ENCODE results near the gene CPNE6.

Gene CPNE6

DNA sequence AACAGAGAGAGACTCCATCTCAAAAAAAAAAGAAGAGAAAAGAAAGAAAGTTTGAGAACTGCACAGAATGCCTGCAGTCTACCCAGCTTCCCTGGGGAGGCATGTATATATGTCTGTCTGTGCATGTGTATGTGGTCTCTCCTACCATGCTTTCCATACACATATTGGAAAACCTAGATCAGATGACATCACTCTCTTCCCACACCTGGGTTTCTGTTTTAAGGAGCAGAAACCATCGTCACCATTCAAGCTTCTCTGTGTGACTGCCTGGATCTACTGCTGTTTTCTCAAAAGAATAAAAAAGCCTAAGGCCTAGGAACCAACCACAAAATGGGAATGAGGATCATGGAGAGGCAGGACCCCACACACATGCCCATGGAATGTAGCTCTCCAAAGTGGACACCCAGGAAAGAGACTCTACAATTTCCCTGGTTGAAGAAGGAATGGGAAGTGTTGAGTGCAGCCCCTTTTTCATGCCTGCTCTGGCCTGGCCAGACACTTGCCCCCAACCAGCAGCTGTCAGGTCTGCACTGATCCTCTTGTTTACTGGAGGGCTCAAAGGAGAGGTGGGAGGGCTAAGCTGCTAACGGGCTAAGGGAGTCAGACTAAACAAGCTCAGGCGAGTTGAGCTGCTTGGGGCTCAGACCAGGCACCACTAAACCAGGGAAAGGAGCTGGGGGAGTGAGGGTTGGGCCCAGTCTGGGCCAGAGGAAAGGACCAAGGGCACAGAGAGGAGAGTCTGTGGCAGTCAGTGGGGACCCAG is 15.0 kb downstream of the CPNE6 start:
- no peak for DNase-seq (ENCODE audit: low read depth in 2 of 2)

DNA sequence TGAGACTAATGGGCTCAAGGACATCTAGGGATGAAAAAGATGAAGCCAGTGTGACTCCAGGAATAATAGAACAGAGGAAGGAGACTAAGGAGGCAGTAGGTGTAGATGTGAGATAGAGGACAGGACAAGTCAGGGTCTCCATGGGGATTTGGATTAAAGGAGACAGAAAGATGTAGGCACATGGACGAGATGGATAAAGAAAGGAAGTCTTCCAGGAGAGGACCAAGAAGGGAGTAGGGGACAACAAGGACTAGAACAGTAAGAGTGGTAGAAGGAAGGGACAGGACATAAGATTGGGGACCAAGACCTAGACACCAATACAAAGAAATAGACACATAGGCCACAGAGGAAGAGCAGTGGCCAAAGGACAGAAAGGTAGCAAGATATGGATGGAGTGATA is 15.6 kb downstream of the CPNE6 start:
- DNase-seq (ENCODE audit: low read depth in 2 of 2): no peak

DNA sequence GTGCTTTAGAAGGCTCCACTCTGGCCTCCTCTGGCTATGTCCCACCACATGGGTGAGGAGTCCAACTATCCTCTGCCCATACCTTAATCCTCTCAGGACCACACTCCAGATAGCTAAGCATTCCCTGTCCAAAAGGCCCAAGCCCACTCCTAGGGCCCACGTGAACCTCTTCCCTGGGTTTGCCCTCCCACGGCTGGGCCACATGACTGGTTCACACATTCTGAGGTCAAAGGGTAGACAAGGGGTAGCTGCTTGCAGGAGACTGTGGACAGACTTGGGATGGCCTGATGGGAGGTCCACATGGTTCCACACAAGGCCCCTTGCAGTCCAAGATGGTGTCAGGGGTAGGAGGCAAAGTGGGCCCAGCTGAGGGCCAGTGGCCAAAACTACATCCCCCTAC is 16.7 kb downstream of the CPNE6 start:
- DNase-seq (ENCODE audit: low read depth in 2 of 2): no peak

DNA sequence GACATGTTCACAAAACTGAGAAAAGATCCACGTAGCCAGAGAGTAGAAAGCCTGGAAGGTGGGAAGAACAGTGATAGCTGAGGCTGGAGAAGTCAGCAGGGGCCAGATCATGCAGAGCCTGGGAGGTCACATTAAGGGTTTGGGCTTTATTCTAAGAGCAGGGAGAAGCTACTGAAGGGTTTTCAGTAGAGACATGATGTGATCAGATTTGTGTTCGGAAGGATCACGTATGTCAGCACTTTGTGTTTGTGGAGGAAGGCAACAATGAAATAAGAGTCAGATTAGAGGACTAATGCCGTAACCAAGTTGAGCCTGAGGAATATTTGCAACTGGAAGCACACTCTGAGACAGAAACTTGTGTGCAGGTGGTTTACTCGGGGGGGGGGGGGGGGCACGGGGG is 18.5 kb downstream of the CPNE6 start:
- no peak for DNase-seq (ENCODE audit: low read depth in 2 of 2)

DNA sequence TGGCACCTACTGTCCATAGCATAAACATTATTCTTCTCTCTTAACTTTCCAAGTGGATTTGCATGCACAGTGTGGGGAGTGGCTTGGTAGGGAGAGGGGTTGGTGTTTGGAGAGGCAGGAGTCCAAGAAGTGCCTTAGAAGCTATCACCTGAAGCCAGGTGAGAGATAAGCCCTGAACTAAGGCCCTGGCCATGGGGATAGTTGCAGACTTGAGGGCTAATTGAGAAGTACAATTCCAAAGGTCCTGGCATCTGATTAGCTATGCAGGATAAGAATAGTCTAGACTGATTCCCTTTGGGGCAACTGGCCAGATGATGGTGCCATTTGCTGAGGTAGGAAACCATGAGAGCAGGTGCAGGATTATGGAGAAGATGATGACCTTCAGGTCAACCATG is 20.7 kb downstream of the CPNE6 start:
- no peak for DNase-seq (ENCODE audit: low read depth in 2 of 2)

DNA sequence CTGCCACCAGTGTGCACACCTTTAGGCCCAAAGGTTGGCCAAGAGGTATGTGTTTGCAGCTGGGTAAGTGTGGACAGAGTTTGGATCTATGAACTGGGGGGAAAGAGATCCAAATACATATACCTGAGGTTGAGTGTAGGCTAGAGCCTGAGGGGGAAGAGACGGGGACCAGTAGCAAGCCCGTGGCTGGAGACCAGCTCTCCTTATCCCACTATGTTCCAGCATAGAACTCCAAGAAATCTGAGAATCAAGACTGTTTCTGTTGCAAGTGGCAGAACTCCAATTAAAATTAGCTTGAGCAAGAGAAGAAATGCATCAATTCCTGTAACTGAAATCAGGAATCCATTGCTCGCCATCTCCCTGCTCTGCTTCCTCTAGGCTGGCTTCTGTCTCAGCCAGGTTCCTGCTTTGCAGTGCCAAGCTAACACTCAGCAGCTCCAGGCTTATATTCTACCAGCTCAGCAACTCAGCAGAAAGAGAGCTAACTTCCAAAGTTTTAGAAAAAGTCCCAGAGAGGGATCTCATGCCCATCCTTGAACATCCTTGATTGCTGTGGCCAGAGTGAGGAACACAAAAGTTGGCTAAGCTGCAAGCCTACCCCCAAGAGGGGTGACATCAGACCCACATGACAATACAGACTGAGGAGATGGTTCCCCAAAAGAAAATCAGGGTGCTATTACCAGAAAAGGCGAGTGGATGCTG is 21.3 kb downstream of the CPNE6 start:
- no peak for DNase-seq (ENCODE audit: low read depth in 2 of 2)

DNA sequence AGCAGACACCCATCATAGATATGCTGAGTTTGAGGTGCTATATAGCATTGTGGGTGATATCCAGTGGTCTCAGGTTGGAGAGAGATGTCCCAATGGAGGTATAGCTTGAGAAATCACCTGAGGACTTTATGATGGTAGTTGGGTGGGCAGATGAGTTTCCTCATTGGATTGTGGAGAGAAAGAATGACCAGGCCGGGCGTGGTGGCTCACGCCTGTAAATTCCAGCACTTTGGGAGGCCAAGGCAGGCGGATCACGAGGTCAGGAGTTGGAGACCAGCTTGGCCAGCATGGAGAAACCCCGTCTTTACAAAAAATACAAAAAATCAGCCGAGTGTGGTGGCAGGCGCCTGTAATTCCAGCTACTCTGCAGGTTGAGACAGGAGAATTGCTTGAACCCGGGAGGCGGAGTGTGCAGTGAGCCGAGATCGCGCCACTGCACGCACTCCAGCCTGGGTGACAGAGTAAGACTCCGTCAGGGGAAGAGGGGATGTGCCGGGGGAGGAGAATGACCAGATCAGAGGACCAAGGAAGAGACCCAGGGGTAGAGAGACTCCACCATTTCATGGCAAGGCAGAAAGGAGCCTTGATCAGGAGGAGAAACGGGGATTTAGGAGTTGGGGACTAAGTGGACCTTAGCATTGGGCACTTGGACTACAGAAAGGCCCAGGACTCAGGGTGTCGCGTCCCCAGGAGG is 22.0 kb downstream of the CPNE6 start:
- DNase-seq (ENCODE audit: low read depth in 2 of 2): no peak

DNA sequence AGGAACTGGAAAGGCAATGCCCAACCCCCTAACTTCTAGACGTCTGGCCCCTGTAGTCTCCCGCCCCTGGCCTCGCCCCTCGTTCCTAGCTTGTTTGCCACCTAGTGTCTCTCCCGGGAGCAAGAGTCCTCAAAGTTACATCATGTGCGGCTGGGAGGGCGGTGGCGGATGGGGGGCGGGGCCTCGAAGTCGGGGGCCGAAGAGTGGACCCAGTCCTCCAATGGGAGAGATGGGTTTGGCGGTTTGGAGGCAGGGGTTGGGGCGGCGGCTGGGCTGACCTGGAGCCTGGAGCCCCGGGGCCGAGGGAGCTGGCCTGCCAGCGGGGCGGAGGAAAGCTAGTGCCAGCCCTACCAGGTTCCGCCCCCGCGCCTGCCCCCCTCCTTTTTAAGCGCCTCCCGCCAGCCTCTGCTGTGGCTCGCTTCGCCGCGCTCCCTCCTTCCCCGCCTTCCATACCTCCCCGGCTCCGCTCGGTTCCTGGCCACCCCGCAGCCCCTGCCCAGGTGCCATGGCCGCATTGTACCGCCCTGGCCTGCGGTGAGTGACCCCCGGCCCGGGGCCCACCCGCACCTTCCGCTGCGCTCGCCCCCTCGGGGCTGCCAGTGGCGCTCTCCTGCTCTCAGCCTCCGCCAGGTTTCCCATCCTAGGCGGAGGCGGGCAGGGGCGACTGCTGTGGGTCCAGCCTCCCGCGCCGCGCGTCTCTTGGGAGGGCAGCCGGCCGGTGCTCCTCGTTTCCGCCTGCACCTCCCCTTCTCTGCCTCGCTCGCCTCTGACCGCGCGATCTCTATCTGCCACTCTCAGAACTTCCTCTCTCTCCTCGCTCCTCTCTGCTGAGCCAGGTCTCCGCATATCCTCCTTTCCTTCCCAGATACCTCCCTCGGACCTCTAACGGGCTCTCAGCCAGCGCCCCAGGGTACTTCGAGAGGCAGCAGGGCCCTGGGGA is 22.8 kb downstream of the CPNE6 start, which contains the start of gene PCK2:
Gene PCK2 (plus strand): TSS at position 411 of the 940 bp plus-strand sequence. CDS start 95 bp downstream, at position 506.
- peak; percentile 72 to 79 for DNase-seq (ENCODE audit: low read depth in 2 of 2)

DNA sequence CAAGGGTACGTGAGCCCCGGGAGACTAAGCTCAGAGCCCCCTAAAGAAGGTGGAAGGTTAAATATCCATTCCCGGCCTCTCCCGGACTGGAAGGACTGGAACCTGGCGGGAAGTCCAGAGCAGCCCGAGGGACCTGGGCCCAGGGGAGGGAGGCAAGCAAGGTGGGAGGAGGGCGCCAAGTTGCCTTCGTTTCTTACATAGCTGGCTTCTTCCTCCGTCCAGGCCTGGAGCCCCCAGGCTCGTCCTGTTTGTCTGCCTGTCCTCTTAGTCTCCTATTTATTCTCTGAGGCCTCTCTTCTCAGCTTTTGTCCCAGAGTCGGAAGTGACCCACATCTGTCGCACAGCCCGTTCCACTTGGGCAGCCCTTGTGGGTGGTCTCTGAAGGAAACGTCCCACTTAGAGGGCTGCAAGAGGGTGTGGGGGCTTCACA is 23.5 kb downstream of the CPNE6 start:
- DNase-seq (ENCODE audit: low read depth in 2 of 2): no peak

DNA sequence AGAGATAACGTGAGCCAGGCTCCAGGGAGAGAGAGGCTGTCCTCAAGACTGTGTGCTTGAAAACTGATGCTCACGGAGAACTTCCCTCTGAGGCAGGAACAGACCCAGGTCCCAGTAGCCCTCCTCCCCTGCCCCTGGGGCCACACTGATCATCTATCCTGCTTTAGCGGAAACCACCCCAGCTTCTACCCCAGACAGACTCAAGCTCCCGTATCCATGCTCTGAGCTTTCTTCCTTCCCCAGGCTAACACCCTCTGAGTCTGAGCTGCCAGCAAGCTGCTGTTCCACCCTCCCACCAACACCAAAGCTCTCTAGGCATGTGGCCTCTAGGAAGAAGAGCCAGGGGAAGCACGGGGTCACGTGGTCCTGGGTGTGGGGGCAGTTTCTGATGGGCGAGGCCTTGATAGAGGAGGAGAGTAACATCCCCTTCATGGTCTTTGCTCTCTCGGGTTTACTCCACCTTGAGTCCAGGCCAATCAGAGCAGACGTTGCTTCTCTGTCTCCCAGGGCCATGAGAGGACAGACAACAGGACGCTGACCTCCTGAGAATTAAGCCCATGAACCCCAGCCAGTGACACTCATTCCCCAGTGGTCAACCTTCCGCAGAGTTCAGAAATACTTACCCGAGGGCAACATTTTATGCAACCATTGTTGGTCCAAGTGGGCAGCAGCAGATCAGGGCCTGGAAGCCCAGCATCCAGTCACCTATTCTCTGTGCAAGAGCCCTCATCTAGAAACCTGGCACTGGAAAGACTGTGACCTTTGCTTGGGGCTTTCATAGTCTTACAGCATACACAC is 24.1 kb downstream of the CPNE6 start:
- peak; percentile 35 to 45 for DNase-seq (ENCODE audit: low read depth in 2 of 2)

DNA sequence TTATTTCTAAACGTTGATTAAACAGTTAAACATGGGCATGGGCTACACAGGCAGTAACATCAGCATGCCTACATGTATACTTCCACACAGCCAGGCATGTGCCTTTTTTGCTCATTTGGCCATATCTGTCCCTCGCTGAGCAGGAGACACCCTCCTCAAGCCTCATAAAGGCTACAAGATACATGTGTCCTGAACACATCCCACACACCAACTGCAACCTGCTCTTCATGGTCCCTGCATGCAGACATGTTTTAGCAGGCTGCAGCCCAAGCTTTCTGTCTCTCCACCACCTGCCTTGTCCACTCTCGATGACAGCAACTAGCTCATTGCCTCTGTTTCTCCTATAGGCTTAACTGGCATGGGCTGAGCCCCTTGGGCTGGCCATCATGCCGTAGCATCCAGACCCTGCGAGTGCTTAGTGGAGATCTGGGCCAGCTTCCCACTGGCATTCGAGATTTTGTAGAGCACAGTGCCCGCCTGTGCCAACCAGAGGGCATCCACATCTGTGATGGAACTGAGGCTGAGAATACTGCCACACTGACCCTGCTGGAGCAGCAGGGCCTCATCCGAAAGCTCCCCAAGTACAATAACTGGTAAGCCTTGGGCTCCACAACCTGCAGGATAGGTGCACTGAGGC is 25.3 kb downstream of the CPNE6 start:
- DNase-seq (ENCODE audit: low read depth in 2 of 2): no peak

DNA sequence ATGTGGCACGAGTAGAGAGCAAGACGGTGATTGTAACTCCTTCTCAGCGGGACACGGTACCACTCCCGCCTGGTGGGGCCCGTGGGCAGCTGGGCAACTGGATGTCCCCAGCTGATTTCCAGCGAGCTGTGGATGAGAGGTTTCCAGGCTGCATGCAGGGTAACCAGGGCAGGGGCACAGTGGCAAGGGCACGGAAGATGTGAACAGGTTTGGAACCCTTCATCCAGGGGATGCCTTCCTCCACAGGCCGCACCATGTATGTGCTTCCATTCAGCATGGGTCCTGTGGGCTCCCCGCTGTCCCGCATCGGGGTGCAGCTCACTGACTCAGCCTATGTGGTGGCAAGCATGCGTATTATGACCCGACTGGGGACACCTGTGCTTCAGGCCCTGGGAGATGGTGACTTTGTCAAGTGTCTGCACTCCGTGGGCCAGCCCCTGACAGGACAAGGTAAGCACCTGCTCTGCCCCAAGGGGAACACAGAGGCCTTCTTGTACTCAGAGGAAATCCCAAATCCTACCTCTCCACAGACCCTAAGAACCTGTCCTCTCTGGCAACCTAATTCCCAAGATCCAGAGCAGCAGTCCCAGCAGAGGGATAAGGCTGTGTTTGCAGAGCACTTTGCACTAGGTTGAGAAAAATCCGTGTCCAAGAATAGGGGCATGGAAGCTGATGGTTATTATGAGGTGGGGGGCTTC is 27.0 kb downstream of the CPNE6 start:
- no peak for DNase-seq (ENCODE audit: low read depth in 2 of 2)

DNA sequence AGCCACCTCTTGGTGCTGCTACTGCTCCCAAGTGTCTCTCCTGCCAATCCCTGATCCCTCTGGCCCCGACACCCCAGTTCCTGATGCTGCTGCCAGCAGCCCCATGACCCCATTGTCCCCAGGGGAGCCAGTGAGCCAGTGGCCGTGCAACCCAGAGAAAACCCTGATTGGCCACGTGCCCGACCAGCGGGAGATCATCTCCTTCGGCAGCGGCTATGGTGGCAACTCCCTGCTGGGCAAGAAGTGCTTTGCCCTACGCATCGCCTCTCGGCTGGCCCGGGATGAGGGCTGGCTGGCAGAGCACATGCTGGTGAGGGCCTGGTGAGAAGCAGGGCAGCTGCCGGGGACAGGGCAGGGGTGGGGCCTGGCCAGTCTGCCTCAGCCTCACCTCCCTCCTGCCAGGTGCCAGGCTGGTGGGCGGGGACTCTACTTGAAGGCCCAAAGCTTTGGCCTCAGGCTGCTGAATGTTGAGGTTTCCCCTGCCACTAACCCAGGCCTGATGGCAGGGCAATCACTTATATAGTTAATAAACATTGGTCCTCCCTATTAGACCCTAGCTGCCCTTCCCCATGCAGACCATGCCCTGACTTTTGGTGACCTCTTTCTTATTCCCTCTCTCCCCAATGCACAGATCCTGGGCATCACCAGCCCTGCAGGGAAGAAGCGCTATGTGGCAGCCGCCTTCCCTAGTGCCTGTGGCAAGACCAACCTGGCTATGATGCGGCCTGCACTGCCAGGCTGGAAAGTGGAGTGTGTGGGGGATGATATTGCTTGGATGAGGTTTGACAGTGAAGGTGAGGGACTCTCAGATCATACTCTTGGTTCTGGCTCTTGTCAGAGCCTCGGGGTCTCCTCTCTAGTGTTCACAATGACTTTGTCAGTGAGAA is 27.8 kb downstream of the CPNE6 start:
- DNase-seq (ENCODE audit: low read depth in 2 of 2): no peak

DNA sequence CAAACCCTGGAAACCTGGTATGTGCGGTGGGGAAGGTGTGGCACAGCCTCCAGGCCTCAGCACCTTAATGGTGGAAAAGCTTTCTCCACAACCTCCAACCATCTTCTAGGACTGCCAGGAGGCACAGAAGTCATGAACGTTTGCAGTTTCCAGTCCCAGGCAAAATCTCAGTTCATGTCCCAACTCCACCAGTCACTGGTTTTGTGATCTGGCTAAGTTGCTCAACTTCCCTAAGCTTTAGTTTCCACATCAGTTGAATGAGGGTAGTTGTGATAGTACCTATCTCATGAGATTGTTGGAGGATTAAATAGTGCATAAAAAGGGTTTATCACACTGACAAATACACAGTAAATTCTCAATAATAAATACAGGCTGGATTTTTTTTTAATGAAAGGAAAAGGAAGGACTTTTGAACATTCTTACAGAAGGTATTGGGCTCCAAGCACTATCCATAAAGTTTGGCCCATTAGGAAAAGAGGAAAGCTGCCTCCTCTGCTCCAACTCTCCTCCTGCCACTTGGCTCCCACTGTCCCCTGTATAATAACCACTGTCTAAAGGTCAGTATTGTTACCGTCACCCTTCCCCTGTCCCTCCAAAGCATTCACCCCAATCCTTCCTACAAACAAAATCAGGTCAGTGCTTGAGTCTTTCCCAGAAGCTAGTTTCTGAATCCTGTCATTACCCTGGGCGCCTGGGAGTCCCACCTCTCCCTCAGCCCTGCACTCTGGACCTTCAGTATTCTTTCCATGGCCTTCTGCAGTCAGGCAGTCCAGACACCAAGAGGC is 29.0 kb downstream of the CPNE6 start:
- no peak for DNase-seq (ENCODE audit: low read depth in 2 of 2)

DNA sequence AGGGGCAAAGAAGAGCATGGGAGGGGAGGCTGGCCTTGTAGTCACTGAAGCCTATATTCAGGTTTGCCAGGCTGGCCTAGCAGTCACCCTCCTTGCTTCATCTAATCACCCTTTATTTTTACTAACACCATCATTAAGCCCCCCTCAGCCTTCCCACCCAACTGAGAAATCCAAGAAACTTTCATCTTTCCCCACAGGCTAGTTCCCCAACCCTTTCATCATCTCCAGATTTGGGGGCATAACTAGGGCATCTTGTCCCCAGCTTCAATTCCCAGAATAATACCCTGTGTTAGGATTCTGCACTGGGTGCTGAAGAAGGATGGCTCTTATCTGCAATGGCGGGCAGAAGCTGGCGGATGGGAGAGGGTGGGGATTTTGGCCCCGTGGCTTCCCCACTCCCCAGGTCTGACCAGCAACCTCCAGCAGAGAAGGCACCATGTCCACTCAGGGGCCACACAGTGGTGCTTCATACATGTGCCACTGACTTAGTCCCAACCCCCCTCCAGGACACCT is 29.7 kb downstream of the CPNE6 start:
- DNase-seq (ENCODE audit: low read depth in 2 of 2): no peak

DNA sequence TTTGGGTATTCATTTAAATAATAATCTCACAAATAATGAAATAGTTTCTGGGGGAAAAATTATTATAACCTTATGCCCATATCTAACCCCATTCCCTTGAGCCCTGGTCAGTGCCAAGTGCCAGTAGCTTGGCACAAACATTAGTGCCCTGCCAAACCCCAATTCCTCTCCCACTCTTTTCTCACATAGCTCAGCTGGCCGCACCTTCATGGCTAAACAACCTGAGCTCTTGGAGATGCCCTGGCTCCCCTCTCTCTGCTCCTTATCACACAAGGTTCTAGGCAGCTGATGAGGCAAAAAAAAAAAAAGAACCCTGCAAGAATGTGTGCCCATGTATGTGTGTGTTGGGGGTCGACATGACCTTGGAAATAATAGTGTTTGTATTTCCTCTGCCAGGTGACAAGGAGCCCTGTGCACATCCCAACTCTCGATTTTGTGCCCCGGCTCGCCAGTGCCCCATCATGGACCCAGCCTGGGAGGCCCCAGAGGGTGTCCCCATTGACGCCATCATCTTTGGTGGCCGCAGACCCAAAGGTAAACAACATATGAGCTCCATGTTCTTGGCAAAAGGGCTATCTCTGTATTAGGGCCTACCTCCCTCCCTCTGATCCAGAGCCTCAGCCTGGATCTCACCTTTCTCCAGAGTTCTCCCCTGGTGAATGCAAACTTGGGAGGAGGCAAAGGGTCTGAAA is 31.1 kb downstream of the CPNE6 start:
- DNase-seq (ENCODE audit: low read depth in 2 of 2): no peak

DNA sequence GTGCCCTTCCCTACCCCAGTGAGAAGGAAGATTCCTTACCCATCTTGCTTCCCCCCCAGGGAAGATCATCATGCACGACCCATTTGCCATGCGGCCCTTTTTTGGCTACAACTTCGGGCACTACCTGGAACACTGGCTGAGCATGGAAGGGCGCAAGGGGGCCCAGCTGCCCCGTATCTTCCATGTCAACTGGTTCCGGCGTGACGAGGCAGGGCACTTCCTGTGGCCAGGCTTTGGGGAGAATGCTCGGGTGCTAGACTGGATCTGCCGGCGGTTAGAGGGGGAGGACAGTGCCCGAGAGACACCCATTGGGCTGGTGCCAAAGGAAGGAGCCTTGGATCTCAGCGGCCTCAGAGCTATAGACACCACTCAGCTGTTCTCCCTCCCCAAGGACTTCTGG is 32.1 kb downstream of the CPNE6 start:
- no peak for DNase-seq (ENCODE audit: low read depth in 2 of 2)

All from stimulated activated CD8-positive, alpha-beta memory T cell treated with anti-CD3 and anti-CD28 coated beads, Interleukin-7, amount 100 ng/mL, for 4 hours (primary cell).